ENCODE measurements around the gene NGRN.
"Not testable (repeated sequence)": the region's sequence is repeated elsewhere in the genome, so short reads cannot be mapped to it uniquely, and the experiment has no call there.

NGRN gene

DNA sequence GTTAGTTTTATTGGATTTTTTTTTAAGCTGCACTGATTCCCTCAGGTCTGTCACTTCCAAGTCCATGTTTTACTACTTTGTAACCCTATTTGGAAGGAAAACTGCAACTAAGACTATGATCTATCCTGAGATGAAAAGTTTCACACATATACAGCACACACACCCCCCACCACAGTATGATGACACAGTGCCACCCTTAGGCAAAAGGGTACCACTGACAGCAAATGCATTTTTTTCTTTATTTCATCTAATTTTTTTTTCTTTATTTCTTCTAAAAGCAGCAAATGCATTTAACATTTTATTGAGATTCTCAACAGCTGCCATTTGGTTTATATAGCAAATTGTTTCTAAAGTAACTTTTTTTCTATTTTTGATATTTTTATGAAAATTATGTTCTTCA, 21.2 kb downstream of the NGRN start:
- DNase-seq = no peak

DNA sequence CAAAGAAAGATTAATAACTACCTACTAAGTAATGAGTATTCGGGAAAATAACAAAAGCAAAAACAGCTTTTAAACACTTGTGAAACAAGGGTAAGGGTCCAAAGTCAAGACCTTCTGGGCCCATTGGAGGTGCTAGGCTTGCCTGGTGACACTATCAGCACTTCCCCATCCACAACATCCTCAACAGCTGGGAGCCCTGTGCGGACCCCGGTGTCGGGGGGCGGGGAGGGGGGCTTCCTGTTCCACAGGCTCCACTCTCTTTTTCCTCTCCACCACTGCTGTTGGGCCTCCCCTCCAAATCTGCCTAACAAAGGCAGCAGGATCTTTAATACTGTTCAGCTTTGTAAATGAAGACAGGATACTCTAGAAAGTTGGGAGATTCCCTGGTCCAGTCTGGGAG, 21.6 kb downstream of the NGRN start:
- no peak for DNase-seq

DNA sequence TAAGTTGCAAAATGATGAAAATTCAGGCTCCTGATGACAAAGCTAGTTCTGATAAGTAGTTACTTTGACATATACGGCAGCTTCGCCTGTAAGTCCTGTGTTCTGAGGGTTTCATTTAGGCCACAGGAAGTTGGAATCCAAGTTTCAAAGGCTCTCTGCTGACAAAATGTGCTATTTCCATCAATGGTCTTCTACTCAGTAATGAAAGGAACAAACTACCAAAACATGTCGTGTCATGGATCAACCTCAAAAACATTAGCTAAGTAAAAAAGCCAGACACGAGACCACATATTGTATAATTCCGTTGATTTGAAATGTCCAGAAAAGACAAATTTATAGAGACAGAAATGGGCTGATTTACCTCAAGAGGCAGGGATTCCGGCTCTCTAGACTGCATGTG, 22.5 kb downstream of the NGRN start:
- no peak for DNase-seq

DNA sequence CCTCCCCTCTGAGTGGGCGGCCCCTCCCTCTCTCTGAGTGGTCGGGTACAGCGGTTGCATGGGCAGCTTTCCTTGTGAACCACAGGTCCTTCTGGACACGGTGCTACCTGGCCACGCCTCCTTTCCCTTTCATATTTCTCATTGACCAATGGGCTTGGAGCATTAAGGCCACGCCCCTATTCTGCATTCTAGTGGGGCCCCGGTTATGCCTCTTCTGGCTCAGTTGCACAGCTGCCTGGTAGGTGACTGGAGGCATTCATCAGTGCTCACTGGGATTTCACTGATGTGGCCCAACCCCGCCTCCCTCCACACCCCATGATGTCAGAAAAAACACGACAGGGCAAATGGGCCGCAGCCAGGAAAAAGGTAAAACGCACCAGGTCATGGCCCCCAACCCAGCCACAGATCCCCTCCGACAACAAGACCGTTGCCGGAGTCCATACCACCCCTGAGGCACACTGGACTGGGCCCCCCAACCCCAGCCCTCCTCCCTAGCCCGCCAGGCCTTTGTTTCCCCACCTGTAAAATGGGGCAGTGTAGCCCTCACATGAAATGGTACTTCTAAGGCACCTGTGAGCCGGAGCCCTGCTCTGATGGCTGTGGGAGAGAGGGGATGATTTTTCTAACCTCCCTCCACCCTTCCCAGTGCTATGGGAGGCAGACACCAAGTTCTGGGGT, 26.3 kb downstream of the NGRN start:
- DNase-seq = no peak

DNA sequence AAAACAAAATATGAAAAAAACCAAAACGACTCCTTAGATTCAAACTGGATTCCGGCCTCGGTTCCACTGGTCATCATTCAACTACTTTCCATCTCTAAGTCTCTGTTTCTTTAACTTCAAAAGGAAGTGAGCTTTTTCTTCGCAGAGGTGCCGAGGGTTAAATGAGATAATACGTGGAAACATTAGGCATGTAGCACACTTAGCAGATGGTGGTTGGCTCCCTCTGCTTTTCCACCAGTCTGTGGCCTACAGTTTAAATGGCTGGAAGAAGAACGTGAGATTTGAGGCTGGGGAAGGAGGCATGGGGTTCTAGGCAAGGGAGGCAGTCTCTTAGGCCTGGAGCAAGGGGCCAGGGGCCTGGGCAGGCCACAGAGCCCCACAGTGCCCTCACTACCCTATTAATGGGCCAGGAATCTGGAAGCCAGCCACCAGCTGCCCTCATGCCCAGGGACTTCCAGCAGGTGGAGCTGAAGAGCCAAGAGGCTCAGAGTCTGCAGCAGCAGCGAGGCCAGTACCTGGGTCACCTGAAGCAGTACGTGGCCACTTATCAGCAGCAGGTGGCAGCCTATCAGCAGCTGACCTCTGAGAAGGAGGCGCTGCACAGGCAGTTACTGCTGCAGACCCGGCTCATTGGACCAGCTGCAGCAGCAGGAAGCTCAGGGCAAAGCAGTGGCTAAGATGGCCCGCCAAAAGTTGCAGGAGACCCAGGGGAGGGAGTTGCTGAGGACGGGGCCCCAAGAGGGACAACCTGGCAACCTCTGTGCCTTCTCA, 27.8 kb downstream of the NGRN start:
- DNase-seq = not testable (repeated sequence)

DNA sequence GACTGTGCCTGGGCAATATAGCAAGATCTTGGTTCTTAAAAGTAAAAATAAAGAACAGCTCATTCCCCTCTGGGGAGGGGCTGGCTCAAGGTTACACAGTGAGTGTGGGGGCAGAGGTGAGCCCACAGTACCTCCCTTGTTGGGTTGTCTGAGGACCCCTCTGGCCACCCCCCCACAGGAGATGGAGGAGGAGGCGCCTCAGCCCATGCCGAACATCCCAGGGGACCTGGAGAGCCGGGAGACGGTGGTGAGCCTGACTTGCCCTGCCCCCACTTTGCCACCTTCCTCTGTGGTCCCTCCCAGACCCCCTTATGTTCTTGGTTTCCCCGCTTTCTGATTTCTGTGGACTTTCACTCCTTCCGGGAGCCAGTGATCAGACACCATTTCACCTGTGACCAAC, 28.7 kb downstream of the NGRN start:
- no peak for DNase-seq

DNA sequence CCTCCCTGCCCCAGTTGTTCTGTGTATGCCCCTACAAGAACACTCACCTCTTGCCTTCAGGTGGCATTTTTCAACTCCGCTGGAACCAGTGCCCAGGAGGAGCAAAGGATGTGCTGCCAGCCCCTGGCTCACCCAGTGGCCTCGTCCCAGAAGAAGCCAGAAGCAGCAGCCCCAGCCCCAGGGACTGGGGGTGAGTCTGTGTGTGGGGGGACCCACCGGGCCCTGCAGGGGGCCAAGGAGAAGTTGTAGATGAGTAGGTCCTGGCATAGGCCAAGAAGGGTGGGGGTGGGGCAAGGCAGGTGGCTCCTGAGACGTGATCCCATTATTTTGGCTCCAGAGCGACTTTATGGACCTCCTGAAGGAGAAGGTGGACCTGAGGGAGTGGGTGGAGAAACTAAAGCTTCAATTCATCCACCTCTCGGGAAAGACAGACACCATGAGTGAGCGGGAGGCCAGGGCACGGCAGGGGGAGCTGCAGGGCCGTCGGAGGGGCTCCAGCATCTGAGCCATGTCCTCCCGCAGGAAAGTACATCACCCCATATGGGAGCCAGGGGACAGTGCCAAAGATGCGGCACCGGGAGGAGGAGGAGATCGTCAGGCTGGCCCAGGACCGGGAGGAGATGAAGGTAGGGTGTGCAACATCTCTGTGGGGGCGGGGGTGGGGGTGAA, 29.3 kb downstream of the NGRN start:
- DNase-seq = no peak

DNA sequence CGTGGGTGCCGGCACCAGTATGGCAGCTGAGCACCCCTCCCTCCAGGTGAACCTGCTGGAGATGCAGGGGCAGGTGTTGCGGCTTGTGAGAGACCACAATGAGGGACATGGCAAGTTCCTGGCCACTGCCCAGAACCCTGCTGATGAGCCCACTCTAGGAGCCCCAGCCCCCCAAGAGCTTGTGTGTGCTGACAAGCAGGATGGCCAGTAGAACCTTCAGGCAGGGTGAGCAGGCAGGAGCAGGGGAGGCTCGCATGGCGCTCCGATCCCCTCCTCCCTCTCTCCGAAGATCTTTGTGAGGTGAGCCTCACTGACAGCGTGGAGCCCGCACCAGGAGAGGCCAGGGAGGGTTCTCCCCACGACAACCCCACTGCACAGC, 29.8 kb downstream of the NGRN start:
- no peak for DNase-seq

DNA sequence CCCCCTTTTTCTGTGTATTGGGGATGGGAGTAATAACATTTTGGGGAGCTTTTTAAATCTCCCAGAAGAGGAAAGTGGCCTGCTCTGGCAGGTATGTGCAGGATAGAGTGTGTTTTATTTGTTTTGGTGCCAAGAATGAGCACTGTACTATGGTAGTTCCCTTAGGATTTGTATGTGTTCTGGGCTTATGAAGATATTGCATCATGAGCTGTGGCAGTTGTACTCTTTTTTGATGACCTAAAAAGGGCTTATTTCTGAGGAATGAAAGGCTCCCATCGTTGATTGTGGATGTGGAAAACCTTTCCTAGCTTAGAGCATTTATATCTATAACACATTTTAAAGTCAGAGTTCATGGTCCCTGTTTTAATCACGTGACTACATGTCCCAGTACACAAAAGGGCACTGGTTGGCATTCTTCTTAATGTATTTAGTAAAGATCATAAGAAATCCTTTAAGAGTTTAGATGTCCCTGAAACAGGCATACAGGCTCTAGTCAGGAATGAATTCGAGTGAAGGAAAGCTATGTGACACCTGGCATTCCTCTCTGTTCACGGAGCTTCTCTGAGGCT, 30.9 kb downstream of the NGRN start:
- not testable (repeated sequence) for DNase-seq

DNA sequence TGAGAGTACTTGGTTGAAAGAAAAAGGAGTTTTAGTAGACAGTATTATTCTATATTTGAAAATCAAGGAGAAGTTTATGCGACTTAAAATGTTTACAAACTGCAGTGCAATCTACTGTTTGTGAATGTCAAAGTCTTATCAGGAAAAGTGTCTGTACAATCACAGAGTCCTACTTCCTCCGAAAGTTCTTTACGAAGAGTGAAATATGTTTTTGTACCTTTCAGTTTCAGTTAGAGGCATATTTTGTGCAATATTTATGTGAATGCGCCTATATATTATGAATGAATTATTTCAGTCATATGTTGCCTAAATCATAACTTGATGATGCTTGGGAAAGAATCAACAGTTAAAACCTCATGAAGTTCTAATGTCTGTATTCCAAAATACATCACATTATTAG, 31.5 kb downstream of the NGRN start:
- DNase-seq = no peak

DNA sequence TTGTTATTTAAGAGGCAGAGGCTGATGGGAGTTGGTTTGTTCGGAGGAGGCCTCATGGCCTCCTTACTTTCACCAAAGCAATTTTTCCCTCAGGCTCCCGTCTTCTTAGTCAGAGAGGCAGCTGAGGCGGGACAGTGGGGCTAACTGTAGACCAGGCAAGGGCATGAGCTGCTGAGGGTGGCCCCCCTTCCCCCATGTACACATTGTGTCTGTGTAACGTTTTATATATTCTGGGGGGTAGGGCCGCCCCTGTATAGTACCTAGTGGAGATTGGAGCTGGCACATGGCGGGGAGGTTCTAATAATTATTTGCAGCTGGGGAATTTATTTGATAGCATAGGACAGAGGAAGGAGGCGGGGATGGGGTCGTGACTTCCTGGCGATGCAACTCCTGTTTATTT, 35.1 kb downstream of the NGRN start:
- no peak for DNase-seq

DNA sequence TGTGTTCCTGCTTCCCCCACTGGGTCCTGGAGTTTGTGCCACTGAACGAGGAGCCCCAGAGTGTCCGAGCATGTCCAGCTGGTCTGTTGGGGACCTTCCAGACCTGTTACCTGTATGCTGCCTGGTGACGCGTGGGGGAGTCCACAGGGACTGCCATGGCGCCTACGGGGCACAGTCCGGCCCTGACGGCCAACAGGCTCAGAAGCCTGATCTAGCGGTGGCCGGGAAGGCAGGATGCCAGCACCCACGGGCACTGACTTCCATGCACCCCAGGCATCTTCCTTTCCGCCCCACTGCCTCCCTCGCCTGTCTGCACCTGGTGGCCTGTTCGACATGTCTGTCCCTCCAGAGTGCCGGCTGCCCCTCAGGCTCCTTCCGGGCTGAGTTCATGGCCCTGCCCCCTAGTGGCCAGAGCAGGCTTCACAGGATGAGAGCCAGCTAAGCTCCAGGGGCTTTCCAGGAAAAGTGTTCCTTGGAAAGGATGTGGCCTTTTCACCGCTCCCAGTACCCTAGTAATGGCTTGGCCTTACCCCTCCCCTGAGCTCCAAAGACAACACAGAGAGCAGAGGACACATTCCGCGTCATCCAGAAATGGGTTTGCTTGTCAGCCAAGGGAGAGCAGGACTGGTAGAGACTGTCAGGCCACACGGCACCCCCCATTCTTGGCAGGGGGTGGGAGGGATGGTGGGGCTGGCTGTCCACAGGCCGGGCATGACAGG, 35.7 kb downstream of the NGRN start:
- no peak for DNase-seq

DNA sequence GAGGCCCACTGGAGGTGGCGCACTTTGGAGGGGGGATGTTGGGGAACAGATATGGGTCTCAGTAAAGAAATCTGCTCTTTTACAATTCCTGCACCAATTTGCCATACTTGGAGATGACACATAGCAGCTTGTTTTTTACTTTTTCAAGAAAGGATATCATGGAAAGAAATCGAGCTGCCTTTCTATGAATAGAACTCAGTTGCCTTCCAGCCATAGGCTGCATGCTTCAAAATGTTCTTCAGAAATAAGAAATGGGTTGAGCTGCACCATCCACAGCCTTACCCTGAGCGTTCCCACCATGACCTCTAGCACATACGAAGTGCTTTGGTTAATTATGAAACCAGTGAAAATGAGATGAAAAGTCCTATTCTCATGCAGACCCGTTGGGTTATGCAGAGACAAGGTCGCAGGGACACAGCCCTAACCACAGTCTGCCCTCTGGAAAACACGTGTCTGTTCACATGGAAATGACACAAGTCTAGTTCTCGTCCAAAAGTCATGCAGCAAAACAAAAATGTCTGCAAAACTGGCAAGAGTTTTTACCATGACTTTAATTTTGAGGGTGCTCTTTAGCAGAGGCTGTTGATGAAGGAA, 36.3 kb downstream of the NGRN start:
- DNase-seq = no peak

DNA sequence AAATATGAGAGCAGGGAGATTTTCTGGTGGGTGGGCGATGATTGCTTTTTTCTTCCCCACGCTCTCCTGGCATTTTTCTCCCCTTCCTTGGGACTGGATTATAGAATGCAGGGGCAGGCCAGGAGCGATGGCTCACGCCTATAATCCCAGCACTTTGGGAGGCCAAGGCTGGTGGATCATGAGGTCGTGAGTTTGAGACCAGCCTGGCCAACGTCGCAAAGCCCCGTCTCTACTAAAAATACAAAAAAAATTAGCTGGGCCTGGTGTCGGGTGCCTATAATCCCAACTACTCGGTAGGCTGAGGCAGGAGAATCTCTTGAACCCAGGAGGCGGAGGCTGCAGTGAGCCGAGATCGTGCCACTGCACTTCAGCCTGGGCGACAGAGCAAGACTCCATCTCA, 39.9 kb downstream of the NGRN start:
- DNase-seq = not testable (repeated sequence)

DNA sequence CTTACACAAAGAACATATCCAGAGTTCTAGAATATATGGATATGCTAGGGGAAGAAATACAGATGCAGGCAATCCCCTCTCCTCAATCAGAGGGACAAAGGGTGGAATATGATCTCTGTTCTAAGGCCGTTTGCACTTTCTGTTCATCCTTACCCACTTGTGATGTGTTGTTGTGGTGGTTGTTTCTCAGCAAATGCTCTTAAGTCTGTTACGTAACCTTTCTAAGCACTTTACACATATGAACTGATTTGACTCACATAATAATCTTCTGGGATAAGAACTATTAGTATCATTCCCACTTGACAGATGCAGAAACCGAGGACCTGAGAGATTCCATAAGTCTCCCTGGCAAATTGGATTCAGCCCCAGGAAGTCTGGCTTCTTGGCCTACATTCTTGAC, 40.5 kb downstream of the NGRN start:
- no peak for DNase-seq

DNA sequence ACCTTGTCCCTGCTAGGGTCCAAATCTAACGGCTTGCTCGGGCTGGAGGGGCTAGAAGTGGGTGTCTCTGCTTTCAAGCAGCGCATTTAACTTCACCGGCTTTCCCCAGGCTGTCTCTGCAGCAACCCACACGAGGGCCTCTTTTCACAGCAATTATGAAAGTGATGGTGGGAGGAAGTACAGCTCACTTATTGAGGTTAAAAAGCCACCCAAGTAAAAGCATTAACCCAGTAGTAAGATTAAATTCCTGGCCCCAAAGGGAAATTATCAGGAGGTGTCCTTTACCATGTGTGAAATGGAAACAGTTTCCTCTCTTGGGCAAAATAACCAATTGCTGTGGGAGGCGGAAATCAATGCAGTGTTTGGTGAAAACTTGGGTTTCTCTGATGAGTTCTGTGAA, 41.1 kb downstream of the NGRN start:
- DNase-seq = no peak

DNA sequence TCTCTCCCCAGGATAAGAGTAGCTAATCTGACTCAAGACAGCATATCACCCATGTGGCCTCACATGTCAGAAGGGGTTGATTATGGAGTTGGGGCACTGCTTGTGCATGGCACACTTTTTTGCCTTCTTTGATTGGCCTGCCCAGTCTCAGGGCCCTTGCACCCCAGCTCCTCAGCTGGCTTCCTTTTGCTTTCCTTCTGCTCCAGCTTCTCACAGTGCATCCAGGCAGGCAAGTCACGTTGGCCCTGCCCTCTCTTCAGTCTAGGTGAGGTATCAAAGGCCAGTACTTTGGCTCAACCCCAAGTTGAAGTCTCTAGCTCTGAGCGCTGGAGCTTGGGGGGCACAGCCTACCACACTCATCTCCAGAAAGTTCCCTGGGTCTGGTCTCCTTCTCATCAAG, 42.2 kb downstream of the NGRN start:
- no peak for DNase-seq

DNA sequence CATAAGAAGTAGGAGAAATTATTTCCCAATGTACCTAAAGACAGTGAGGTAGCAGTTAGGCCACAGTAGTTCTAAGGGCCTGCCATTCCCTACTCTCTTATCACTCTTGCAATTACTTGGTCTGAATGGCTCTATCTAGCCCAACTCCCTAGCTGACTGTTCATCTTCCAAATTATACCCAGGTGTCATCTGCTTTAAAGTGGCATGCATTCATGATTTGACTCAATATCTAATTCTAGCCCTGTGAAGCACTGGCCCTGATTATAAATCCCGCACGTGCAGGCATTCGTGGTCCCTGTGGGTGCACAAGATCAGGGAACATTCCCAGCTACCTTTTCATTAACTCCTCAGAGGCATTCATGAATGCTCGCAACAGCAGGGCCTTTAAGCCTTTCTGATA, 43.5 kb downstream of the NGRN start:
- DNase-seq = no peak

DNA sequence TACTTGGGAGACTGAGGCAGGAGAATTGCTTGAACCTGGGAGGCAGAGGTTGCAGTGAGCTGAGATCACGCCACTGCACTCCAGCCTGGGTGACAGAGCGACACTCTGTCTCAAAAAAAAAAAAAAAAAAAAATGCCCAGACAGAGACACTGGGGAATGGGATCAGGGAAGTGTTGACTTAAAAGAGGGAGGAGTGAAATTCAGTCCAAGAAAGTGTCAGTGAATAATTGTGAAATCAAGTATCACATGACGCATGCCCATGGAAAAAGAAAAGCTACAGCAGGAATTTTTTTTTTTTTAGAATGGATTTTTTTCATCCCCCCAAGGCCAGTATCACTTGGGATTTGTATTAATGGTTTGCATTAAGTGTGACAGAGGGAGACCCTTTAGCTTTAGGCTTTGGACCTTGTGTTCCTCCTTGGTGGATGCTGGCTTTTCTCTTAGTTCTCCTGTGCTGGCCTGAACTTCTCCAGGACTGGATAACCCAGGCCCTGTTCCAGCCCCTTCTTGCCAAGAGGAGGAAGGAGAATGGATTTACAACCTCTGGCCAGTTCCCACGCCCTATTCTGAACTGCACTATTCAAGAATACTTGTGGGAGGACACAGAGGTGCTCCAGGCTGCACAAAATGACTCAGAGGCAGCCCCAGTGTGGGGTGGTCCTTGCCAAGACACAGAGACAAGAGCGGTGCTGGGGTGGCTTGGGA, 50.0 kb downstream of the NGRN start:
- no peak for DNase-seq

DNA sequence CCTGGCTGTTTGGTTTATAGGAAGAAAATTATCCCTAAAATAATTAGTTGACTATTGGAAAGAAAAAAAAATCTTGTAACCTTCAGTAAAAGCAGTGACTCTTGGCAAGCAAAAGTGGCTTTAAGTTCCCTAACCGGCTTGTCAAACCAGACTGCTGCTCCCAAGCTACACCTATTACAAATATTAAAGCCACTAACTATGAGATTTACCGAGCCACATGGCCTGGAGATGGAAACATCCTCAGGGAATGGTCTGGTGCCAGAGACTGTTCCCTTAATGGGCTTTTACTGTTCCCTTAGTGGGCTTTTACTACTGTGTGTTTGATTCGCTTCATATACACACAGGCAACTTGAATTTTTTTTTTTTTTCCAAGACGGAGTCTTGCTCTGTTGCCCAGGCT, 50.7 kb downstream of the NGRN start:
- DNase-seq = no peak

DNA sequence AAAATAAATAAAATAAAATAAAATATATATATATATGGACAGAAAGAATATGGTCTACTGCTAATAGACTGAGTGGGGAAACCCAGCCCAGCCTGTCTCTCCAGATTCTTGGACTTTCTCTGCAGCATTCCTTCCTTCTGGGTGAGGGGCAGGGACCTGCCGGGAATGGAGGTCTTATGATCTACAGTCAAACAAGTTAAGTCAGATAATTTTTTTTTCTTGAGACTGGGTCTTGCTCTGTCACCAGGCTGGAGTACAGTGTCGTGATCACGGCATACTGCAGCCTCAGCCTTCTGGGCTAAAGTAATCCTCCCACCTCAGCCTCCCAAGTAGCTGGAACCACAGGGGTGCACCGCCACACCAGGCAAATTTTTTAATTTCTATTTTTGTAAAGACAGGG, 53.1 kb downstream of the NGRN start:
- no peak for DNase-seq
